PC-3 (cell line): ENCODE data around the gene NSMF. TPM values are rescaled to one million over a fixed set of nuclear protein-coding genes. Genes with fewer than 3 reads are reported as not detected.

ENCODE experiments used
- ATAC-seq: fragments of 200-7000 bp; cut with Tn5 transposase; 2 replicates; pipeline ENCODE4 v1.9.1; 2020; ENCODE audit warnings: mild to moderate bottlenecking, moderate library complexity
- BruUV-seq: library from RNA; stranded (reverse); fragments of 400-500 nt; replicated peaks from 2 replicates; lab custom pipeline; 2021; lab: Mats Ljungman, UMichigan
- CTCF ChIA-PET: fragments of 300-600 bp; sonication (Branson Sonifier 250); formaldehyde crosslinking; loops from one replicate; lab custom pipeline; 2022; ENCODE audit warnings: antibody characterized with exemption; lab: Charles Lee
- POLR2A ChIA-PET: fragments of 300-600 bp; sonication (Branson Sonifier 250); formaldehyde crosslinking; loops from one replicate; lab custom pipeline; 2022; ENCODE audit warnings: antibody characterized with exemption; ENCODE audit not compliant: unreplicated experiment; lab: Charles Lee
- DNase-seq: peaks from one replicate; pipeline ENCODE4 v3.0.0-alpha.2; 2015
- H2AFZ ChIP-seq: fragments of 300-600 bp; sonication (generic); 2 replicates; pipeline ENCODE4 v1.6.0; 2016; ENCODE audit warnings: antibody characterized with exemption, low read length
- H3F3A ChIP-seq: fragments of 300-600 bp; sonication (generic); one replicate; pipeline ENCODE4 v1.6.0; 2017; ENCODE audit warnings: antibody characterized with exemption, low read length, control low read depth, mild to moderate bottlenecking; ENCODE audit not compliant: unreplicated experiment
- H3K27ac ChIP-seq: fragments of 300-600 bp; sonication (generic); 2 replicates; pipeline ENCODE4 v1.5.1; 2016; ENCODE audit warnings: mild to moderate bottlenecking, low read length
- H3K27me3 ChIP-seq: fragments of 300-600 bp; sonication (generic); 2 replicates; pipeline ENCODE4 v1.6.1; 2016; ENCODE audit warnings: low read length, mixed read lengths
- H3K36me3 ChIP-seq: fragments of 300-600 bp; sonication (generic); 2 replicates; pipeline ENCODE4 v1.6.1; 2016; ENCODE audit warnings: low read depth, mixed run types, low read length, mixed read lengths
- H3K4me1 ChIP-seq: fragments of 300-600 bp; sonication (generic); 2 replicates; pipeline ENCODE4 v1.5.1; 2016; ENCODE audit warnings: low read length; ENCODE audit not compliant: insufficient read depth
- H3K4me2 ChIP-seq: fragments of 300-600 bp; sonication (generic); 2 replicates; pipeline ENCODE4 v1.6.0; 2016; ENCODE audit warnings: low read length
- H3K4me3 ChIP-seq: fragments of 300-600 bp; sonication (generic); 2 replicates; pipeline ENCODE4 v1.5.1; 2016; ENCODE audit warnings: mild to moderate bottlenecking, low read length, mixed read lengths
- H3K79me2 ChIP-seq: fragments of 300-600 bp; sonication (generic); 2 replicates; pipeline ENCODE4 v1.6.1; 2017; ENCODE audit warnings: low read length, mixed read lengths
- H3K9ac ChIP-seq: fragments of 300-600 bp; sonication (generic); 2 replicates; pipeline ENCODE4 v1.6.0; 2016; ENCODE audit warnings: mild to moderate bottlenecking, low read length
- H3K9me2 ChIP-seq: fragments of 300-600 bp; sonication (generic); replicated peaks from 2 replicates; pipeline ENCODE4 v1.6.1; 2016; ENCODE audit warnings: mixed run types, low read length, mixed read lengths
- H3K9me3 ChIP-seq: fragments of 300-600 bp; sonication (generic); 2 replicates; pipeline ENCODE4 v1.6.1; 2016; ENCODE audit warnings: low read length, mixed read lengths
- H4K20me1 ChIP-seq: fragments of 300-600 bp; sonication (generic); 2 replicates; pipeline ENCODE4 v1.6.1; 2016; ENCODE audit warnings: low read length, mixed read lengths
- EZH2 ChIP-seq: fragments of 300-600 bp; sonication (generic); IDR thresholded peaks from one replicate; pipeline ENCODE4 v1.6.1; 2017; ENCODE audit warnings: antibody characterized with exemption, mild to moderate bottlenecking, low read length; ENCODE audit not compliant: unreplicated experiment
- EZH2phosphoT487 ChIP-seq: fragments of 300-600 bp; sonication (generic); IDR thresholded peaks from 2 replicates; pipeline ENCODE4 v1.6.1; 2018; ENCODE audit warnings: mild to moderate bottlenecking, antibody characterized with exemption, low read length, borderline replicate concordance
- intact Hi-C: fragments of 100-400 bp; cut with micrococcal nuclease; formaldehyde crosslinking; loops from 2 replicates; pipeline ENCODE4 v1.9.0; 2023
- total RNA-seq: library from RNA; depleted of rRNA; stranded (reverse); fragments of >200 nt; gene quantifications from 2 replicates; pipeline ENCODE4 v1.2.3, GENCODE V29; 2014
- TF ChIP-seq, protein P1 (sequence below): fragments of 300-600 bp; sonication (generic); conservative IDR thresholded peaks from 2 replicates; pipeline ENCODE4 v1.5.1; 2017; ENCODE audit warnings: antibody characterized with exemption, low read depth, mild to moderate bottlenecking, low read length

NSMF gene
- total RNA-seq, 1 experiment from 2014 or later: 30.8 TPM

DNA sequence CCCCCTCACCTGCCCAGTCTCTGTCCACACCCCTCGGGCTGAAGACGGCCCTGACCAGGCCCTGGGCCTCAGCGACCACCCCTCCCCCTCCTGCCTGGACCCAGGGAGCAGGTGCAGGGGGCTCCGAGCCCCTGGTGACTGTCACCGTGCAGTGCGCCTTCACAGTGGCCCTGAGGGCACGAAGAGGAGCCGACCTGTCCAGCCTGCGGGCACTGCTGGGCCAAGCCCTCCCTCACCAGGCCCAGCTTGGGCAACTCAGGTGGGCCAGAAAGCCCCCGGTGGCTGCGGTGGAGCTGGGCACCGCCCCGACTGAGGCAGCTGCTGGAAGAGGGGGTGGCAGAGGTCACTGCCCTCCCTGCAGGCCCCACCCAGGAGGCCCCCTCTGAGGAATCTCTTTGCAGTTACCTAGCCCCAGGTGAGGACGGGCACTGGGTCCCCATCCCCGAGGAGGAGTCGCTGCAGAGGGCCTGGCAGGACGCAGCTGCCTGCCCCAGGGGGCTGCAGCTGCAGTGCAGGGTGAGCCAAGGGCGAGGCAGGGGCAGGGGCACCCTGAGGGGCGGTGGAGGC lies 25.7 kb downstream of the NSMF start:
- no TSS peak for BruUV-seq
- POLR2A ChIA-PET: no interaction called here
- H3K79me2 ChIP-seq: no peaks in the 10 kb centered on the region
- no peaks in the 10 kb centered on the region for H3K9me3 ChIP-seq
- intact Hi-C loops: no loop called here
- H3F3A ChIP-seq: no peaks in the 10 kb centered on the region
- no peak overlapping the region for H3K4me3 ChIP-seq
- no peak overlapping the region for H3K4me2 ChIP-seq
- DNase-seq (no peak), ATAC-seq (no peak)
- peaks cover 12% of the 10 kb centered on the region for H3K4me1 ChIP-seq
- H4K20me1 ChIP-seq: no peaks in the 10 kb centered on the region
- TF ChIP-seq EZH2phosphoT487: no peak
- no peak for TF ChIP-seq EZH2
- TF ChIP-seq, protein P1, sequence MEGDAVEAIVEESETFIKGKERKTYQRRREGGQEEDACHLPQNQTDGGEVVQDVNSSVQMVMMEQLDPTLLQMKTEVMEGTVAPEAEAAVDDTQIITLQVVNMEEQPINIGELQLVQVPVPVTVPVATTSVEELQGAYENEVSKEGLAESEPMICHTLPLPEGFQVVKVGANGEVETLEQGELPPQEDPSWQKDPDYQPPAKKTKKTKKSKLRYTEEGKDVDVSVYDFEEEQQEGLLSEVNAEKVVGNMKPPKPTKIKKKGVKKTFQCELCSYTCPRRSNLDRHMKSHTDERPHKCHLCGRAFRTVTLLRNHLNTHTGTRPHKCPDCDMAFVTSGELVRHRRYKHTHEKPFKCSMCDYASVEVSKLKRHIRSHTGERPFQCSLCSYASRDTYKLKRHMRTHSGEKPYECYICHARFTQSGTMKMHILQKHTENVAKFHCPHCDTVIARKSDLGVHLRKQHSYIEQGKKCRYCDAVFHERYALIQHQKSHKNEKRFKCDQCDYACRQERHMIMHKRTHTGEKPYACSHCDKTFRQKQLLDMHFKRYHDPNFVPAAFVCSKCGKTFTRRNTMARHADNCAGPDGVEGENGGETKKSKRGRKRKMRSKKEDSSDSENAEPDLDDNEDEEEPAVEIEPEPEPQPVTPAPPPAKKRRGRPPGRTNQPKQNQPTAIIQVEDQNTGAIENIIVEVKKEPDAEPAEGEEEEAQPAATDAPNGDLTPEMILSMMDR: no peak
- no peak overlapping the region for H3K9ac ChIP-seq
- no peaks in the 10 kb centered on the region for H3K36me3 ChIP-seq
- no peaks in the 10 kb centered on the region for H3K9me2 ChIP-seq
- H3K27me3 ChIP-seq: no peaks in the 10 kb centered on the region
- CTCF ChIA-PET: no interaction called here
- H3K27ac ChIP-seq: no peak overlapping the region
- no peak overlapping the region for H2AFZ ChIP-seq

DNA sequence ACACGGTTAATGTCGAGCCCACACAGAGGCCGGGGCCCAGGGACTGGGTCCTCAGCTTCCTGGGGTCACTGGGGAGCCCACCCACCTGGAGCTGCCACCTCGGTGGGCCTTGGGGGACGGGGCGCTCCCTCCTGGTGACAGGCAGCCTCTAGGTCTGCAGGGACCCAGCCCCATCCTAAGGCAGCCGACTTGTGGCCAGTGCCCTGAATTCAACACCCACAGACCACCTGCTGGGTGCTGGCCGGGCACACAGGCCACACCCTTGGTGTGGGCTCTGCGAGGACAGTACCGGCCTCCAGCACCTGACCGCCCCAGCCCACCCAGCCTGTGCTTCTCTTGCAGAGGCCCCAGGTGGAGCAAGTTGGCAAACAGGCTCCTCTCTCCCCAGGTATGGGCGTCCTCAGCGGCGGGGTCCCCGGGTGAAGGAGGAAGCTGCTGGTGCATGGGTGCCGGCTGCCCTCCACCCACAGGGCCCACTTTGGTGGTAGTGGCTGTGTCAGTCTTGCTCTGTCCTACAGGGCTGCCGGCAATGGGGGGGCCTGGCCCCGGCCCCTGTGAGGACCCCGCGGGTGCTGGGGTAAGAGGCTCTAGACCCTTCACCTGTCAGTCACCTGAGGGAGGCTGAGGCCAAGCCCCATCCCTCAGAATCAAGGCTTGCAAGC lies 26.3 kb downstream of the NSMF start:
- Histone ChIP-seq H3K4me2 (no peak overlapping the region), H3K27ac (no peak overlapping the region), H3K79me2 (no peaks in the 10 kb centered on the region), H3K4me1 (peaks cover 12% of the 10 kb centered on the region), H3K27me3 (no peaks in the 10 kb centered on the region), H3K9me2 (no peaks in the 10 kb centered on the region), H3K36me3 (no peaks in the 10 kb centered on the region), H3F3A (no peaks in the 10 kb centered on the region), H2AFZ (no peak overlapping the region), H3K4me3 (no peak overlapping the region), H4K20me1 (no peaks in the 10 kb centered on the region), H3K9me3 (no peaks in the 10 kb centered on the region), H3K9ac (no peak overlapping the region)
- BruUV-seq: no TSS peak
- POLR2A ChIA-PET: no interaction called here
- intact Hi-C loops: no loop called here
- TF ChIP-seq, protein P1: no peak
- no peak for TF ChIP-seq EZH2
- TF ChIP-seq EZH2phosphoT487: no peak
- no peak for DNase-seq
- no peak for ATAC-seq
- CTCF ChIA-PET: no interaction called here

DNA sequence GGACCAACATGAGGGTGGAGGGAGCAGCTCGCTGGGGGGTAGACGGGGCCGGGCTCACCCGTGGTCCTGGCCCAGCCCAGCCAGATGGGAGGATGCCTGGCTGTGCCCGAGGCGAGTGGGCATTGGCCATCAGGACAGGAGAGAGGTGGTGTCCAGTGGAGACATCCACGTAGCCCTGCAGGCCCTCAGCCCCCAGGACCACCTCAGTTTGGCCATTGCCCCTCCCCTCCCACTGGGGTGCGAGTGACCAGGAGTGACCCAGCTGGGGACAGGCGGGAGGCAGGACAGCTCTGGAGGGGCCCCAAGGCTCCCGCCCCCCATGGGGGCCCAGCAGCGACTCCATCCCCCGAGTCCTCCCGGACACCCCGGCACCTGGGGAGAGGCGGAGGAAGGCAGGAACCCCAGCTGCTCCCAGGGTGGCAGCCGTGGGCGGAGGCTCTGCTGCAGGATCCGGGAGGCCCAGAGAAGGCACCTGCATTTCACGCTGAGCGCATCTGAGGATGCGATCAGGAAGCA lies 27.7 kb downstream of the NSMF start:
- Histone ChIP-seq H3K9me2 (no peaks in the 10 kb centered on the region), H3K79me2 (no peaks in the 10 kb centered on the region), H4K20me1 (no peaks in the 10 kb centered on the region), H3K4me3 (no peak overlapping the region), H3K27ac (no peak overlapping the region), H3K27me3 (no peaks in the 10 kb centered on the region), H3F3A (no peaks in the 10 kb centered on the region), H3K4me2 (no peak overlapping the region), H3K9ac (no peak overlapping the region), H3K4me1 (peaks cover 11% of the 10 kb centered on the region), H3K9me3 (no peaks in the 10 kb centered on the region), H2AFZ (no peak overlapping the region), H3K36me3 (no peaks in the 10 kb centered on the region)
- TF ChIP-seq EZH2phosphoT487 (no peak), EZH2 (no peak)
- TF ChIP-seq, protein P1: no peak
- intact Hi-C loops: no loop called here
- BruUV-seq: no TSS peak
- ChIA-PET CTCF (no interaction called here), POLR2A (no interaction called here)
- ATAC-seq (no peak), DNase-seq (no peak)
